Activated T-helper 1 cell treated with anti-CD3 and anti-CD28 coated beads, Interleukin-2, amount 50 U/mL, for 16 hours (primary cell): ENCODE measurements around the gene ABLIM2.

ENCODE experiments used
- DNase-seq, 2 donors: peaks; one replicate each; pipeline ENCODE4 v3.0.0-alpha.2; 2020; ENCODE audit warnings: low read depth in 1 of 2, low spot score in 1 of 2

The ABLIM2 gene

DNA sequence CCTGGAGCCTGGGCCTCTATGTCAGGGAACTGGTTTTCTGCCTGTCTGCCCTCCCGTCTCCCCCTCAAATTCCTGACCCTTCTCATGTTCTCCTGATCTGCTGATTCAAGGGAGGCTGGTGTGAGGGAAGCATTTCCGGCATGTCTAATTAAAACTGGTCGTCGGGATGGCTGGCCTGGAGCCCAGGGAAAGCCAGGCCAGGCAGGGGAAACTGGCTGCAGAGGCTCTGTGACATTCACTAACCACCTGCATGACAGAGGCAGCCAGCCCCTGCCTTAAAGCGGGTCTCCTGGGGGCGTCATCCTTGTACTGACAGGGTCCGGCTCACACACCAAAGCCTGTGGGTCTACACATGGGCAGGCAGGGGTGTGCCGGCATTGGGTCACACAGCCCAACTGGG, 35.2 kb downstream of the ABLIM2 start:
- no peak for DNase-seq

GRCh38 chr4:8122746-8123145, 35.9 kb downstream of the ABLIM2 start:
- DNase-seq, result no peak

DNA sequence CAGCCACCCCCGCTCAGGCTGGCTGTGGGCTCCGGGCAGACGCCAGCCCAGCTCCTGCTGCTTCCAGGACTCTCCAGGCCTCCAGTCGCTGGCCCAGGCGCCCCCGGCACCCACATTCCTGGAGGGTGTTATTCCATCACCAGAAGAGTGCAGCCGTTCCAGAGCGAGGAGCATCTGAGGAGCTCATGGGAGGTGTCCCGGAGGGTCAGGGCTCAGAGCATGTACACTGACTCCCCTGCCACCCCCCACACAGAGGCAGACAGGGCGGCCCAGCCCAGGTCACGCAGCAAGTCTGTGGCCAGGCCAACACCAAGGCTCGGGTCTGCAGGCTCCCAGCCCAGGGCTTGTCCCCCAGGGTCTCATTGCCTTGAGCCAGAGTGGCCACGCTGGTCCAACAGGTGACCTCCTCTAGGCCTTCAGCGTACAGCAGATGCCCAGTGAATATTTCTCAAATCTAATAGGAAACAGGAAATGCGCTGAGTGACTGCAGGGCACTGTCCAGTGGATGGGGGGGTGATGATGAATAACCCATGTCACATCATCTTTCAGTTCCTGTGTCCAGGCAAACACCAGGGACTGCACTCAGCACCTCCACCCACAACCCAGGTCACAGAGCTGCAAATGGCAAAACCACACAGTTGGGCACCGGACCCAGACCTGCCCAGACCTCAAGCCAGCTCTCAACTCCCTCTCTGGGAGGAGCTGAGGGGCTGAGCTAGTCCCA, 37.2 kb downstream of the ABLIM2 start:
- no peak for DNase-seq

- no peak for DNase-seq
Observed at GRCh38 chr4:8120501-8120900, 38.1 kb downstream of the ABLIM2 start.

- DNase-seq, result no peak
Observed at GRCh38 chr4:8119877-8120276, 38.7 kb downstream of the ABLIM2 start.

DNA sequence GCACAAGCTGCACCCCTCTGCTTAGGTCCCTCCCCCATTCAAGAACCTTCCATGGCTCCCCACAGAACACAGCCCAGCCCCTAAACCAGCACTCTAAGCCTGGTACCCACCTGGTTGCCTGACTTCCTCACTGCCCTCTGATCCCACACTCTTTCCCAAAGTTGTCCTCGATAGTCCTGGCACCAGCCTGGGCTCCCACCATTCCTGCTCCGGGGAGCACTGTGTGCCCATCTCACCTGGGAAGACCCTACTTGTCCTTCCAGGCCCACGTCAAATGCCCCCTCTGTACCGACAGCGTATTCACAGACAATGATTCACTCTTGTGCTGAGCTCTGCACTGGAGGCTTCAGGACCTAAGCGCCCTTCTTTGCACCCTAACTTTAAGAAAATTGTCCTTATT, 40.1 kb downstream of the ABLIM2 start:
- DNase-seq, result no peak

GRCh38 chr4:8118035-8118434, 40.6 kb downstream of the ABLIM2 start:
- no peak for DNase-seq

- DNase-seq, result no peak
Observed at GRCh38 chr4:8117278-8117682, 41.3 kb downstream of the ABLIM2 start.

- DNase-seq, result no peak
Observed at GRCh38 chr4:8115916-8116315, 42.7 kb downstream of the ABLIM2 start.

GRCh38 chr4:8115203-8115520, 43.5 kb downstream of the ABLIM2 start:
- no peak for DNase-seq

DNA sequence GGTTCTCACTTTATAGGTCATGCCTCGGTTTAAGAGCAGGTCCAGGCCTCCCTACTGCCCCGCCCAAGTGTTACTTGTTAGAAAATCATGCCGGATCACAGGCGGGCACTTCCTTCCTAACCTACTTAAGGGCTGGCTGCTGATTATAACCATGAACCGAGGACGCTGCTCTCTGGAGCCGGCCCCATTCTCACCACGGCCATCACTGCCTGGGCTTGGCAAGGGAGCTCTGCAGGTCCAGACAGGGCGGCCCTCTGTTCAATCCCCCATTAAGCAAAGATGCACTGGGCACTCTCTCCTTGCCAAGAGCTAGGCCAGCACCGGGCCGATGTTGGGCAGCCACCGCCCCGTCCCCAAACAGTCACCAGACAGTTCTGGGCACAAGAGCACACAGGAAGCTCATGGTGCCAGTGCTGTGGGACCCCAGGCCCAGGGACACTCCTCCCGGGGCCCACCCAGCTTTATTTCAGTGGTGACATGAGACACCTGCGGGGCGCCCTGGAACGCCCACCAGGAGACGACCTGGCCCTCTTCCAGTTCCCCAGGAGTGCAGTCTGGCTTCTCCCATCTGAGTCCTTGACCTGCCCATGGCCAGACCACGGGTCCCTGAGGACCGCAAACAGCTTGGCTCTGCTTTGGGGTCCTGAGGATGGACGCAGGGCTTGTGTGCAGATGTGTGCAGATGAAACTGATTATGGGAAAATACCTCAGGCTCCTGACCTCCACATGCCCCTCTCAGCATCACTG, 44.0 kb downstream of the ABLIM2 start:
- no peak for DNase-seq

- DNase-seq, result no peak
Observed at GRCh38 chr4:8113611-8114377, 44.8 kb downstream of the ABLIM2 start.

DNA sequence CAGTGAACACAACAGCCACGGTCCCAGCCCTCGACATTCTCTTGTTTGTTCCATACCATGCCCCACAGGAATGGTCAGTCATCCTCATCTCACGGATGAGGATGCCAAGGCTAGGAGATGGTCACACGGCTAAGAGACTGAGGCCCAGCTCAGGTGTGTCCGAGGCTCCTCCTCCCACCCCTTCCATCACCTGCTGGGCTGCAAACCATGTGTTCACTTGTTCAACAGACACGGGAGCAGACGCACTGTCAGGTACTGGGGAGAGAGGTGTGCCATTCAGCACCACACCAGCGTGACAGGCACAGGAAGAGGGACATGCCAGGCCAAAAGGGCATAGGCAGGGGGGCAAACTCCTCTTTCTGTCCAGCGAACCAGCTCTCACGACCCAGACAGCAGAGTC, 45.9 kb downstream of the ABLIM2 start:
- no peak for DNase-seq

DNA sequence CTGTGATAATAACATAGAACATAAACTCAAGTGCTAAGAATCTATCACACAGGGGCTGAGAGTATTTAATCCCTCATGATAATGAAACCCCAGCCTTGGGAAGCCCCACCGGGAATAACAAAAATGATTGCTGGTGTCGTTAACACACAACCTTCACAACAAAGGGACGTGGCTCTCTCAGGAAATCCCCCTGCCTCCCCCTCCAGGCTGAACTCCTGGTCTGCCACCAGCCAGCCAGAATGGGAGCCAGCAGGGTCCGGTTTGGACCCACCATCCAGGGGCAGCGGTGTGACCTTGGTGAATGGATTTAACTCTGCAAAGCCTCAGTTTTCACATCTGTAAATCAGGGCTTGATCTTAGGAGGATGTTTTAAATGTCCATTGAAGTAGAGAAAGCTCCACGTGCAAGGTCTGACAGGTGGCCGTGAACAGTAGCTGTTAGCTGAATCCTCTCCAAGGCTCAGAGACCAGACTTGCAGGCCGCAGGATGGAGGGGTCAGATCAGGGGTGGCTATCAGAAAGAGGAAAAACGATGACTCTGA, 46.5 kb downstream of the ABLIM2 start:
- DNase-seq, result no peak

DNA sequence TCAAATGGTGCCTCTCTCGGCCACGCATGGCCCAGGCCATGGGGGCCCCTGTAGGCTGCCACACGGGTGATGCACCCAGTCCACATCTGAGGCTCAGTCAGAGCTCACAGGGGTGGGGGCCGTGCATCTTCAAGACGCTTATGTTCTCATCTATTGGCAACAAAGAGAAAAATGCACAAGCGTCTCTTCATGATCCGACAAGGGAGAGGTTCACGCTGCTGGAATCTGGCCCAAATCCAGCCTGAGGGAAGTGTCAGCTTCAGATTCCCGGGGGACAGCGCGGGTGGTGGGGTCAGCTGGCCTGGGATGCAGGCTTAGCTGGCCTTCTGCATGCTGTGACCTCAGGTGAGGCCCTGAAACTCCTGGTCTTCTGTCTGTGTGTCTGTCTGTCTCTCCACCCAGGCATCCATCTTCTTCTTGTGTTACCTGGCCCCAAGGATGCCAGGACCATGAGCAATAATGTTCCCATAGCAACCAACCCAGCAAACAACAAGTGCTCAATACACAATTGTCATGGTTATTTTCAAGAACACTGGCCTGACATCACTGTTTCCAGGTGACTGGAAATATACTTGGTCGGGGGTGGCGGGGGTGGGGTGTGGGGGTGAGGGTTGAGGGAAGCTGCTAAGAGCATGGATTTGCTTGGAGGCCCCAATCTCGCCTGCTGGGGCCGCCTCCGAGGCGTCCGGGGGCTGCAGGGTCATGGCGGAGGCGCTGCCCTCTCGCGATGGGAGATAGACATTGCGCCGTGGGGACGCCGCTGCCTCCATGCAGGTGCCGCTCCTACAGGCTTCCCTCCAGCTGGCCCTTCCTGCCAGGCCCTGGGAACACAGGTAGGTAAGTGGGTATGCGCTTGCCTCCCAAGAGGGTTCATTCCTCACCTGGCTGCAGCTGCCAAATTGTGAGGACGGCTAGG, 48.3 kb downstream of the ABLIM2 start:
- DNase-seq, result no peak

DNA sequence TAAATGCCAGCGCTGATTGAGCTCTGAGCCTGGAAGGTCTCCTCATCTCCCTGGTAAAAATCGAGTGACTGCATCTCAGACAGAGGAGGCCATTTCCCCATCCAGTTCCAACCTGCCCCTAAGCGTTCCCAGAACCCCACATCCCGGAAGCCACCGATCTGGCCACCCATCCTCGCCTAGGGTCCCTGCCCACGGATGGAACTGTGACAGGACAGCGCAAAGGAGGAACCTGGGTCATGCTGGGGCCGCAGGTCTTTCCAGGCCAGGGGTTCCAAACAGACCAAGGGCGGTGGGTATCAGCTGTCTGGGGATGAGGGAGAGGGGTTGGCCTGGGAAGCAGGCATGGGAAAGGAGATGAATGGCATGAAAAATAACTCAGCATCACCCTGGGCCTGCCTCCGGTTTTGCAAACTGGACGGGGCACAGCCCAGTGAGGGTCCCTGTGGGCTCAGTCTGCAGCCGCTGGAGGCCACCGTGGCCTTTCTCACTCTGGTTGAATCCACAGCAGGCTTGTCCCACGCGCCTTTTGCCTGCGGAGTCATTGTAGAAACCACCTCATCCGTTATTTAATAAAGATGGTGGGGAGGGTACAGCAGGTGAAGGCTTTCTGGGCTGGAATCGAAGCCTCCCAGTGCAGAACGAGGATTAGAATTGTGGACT, 49.1 kb downstream of the ABLIM2 start:
- no peak for DNase-seq

- DNase-seq, result no peak
Observed at GRCh38 chr4:8108991-8109390, 49.6 kb downstream of the ABLIM2 start.

DNA sequence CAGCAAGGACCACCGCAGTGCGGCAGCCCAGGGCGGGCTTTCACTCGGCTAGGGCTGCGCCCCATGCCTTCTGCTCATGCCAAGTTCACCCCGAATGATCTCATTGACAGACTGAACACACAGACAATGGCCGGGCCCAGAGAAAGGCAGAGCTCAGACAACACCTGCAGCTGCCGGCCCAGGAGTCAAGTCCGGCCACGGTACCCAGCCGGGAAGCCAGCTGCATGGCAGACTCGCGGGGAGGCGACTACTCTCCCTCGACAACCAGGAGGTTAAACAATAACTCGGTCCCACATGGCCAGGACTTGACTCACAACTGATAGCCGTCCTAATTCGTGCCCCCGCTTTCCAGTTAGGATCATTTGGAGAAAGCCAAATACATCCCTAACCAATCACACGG, 50.4 kb downstream of the ABLIM2 start:
- DNase-seq, result no peak

- DNase-seq, result no peak
Observed at GRCh38 chr4:8107146-8107657, 51.4 kb downstream of the ABLIM2 start.

DNA sequence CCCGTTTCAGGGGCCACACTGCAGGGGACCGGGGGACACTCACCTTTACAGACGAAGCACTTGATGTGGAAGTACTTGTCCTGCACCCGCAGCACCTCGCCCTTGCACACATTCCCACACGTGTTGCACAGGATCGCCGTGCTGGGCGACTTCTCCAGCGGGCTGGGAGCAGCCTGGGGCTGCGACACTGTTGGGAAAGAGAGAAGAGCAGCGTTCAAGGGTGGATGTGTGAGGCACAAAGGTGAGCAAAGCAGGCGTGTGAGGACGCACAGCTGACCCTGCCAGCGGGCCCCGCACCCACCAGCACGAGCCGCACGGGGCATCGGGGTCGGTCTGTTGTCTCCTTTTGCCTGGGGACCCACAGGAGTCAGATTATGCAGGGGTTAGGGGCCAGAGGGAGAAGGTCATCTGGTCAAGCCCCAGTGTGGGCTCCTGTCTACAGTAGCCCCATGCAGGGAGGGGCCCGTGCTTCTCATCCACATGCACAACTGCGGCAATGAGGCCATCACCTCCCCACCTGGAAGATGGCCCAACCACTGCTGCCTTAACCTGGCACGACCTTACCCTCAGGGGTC, 52.1 kb downstream of the ABLIM2 start:
- no peak for DNase-seq
